Panc1 (cell line): Measurements from ENCODE around the gene KRT73. TPM values are rescaled to one million over a fixed set of nuclear protein-coding genes. Genes with fewer than 3 reads are reported as not detected.

Experiments
- ATAC-seq: fragments of 200-7000 bp; cut with Tn5 transposase; 2 replicates; pipeline ENCODE4 v1.9.1; 2020; ENCODE audit warnings: mild to moderate bottlenecking, moderate library complexity
- BruUV-seq: library from RNA; stranded (reverse); fragments of 400-500 nt; replicated peaks from 2 replicates; lab custom pipeline; 2021; lab: Mats Ljungman, UMichigan
- CTCF ChIA-PET: fragments of 300-600 bp; sonication (Branson Sonifier 250); formaldehyde crosslinking; loops from one replicate; lab custom pipeline; 2022; ENCODE audit warnings: antibody characterized with exemption; lab: Charles Lee
- POLR2A ChIA-PET: fragments of 300-600 bp; sonication (Branson Sonifier 250); formaldehyde crosslinking; loops from one replicate; lab custom pipeline; 2022; ENCODE audit warnings: antibody characterized with exemption; lab: Charles Lee
- DNase-seq: peaks from one replicate; pipeline ENCODE4 v3.0.0-alpha.2; 2010; ENCODE audit warnings: low read depth, low spot score
- H3K27ac ChIP-seq: 2 replicates; pipeline ENCODE4 v1.5.1; 2011; ENCODE audit warnings: mild to moderate bottlenecking, low read length, inconsistent platforms
- H3K27me3 ChIP-seq: fragments of 200-500 bp; sonication (Bioruptor generic); 2 replicates; pipeline ENCODE4 v1.6.0; 2014; ENCODE audit warnings: low read length, inconsistent platforms; ENCODE audit not compliant: control insufficient read depth, insufficient read depth
- H3K36me3 ChIP-seq: fragments of 200-500 bp; sonication (Bioruptor generic); 2 replicates; pipeline ENCODE4 v1.5.1; 2014; ENCODE audit warnings: inconsistent platforms, mild to moderate bottlenecking, low read length, moderate library complexity; ENCODE audit not compliant: control insufficient read depth, insufficient read depth
- H3K4me1 ChIP-seq: 2 replicates; pipeline ENCODE4 v1.5.1; 2011; ENCODE audit warnings: inconsistent platforms, mild to moderate bottlenecking, low read length, moderate library complexity; ENCODE audit not compliant: control insufficient read depth, insufficient read depth
- H3K4me3 ChIP-seq, 2 experiments: 2 replicates each; pipeline ENCODE4 v1.5.1; 2011 to 2012; ENCODE audit warnings: low read depth in 2 of 2, low read length in 2 of 2, mild to moderate bottlenecking in 2 of 2, inconsistent platforms in 1 of 2, moderate library complexity in 1 of 2
- H3K9me3 ChIP-seq: fragments of 200-500 bp; sonication (Bioruptor generic); 2 replicates; pipeline ENCODE4 v1.5.1; 2014; ENCODE audit warnings: low read depth, mild to moderate bottlenecking, inconsistent platforms, low read length, moderate library complexity; ENCODE audit not compliant: control insufficient read depth, insufficient read depth
- CTCF ChIP-seq: fragments of 450-650 bp; IDR thresholded peaks from 2 replicates; pipeline ENCODE4 v1.5.1; 2017; ENCODE audit warnings: mild to moderate bottlenecking
- POLR2AphosphoS5 ChIP-seq: IDR thresholded peaks from 2 replicates; pipeline ENCODE4 v1.6.1; 2012; ENCODE audit warnings: mild to moderate bottlenecking, low read depth, low read length, moderate library complexity
- REST ChIP-seq, 2 experiments: IDR thresholded peaks; 2 replicates each; pipeline ENCODE4 v1.6.1; 2011 to 2012; ENCODE audit warnings: low read depth in 2 of 2, control low read depth in 1 of 2, low read length in 1 of 2, mild to moderate bottlenecking in 1 of 2, moderate library complexity in 1 of 2; ENCODE audit not compliant: insufficient read depth in 1 of 2
- SIN3A ChIP-seq: IDR thresholded peaks from 2 replicates; pipeline ENCODE4 v1.6.1; 2012; ENCODE audit warnings: low read depth, mild to moderate bottlenecking, low read length, moderate library complexity, borderline replicate concordance; ENCODE audit not compliant: insufficient read depth
- TCF7L2 ChIP-seq: IDR thresholded peaks from 2 replicates; pipeline ENCODE4 v1.6.1; 2011; ENCODE audit warnings: mild to moderate bottlenecking, low read depth, low read length, inconsistent platforms
- in situ Hi-C: cut with HindIII; loops from 2 replicates; pipeline ENCODE4 v1.10.0; 2016; ENCODE audit warnings: low sequenced_read_pairs, low pct_unique_long_range_greater_than_20kb
- intact Hi-C: fragments of 100-400 bp; cut with micrococcal nuclease; formaldehyde crosslinking; loops from one replicate; pipeline ENCODE4 v1.10.0; 2022; ENCODE audit not compliant: unreplicated experiment
- total RNA-seq: library from RNA; stranded (reverse); gene quantifications from one replicate; pipeline ENCODE4 v1.2.1, GENCODE V29; 2021; ENCODE audit not compliant: unreplicated experiment

Gene KRT73
- total RNA-seq, 1 experiment from 2014 or later: not detected

- Histone ChIP-seq H3K36me3 (no peaks in the 10 kb centered on the region; the same call in 1 of the 2 replicates), H3K4me1 (no peaks in the 10 kb centered on the region), H3K27ac (no peak overlapping the region), H3K4me3 (no peak overlapping the region), H3K27me3 (peaks cover 18% of the 10 kb centered on the region), H3K9me3 (no peaks in the 10 kb centered on the region)
- ATAC-seq (no peak), DNase-seq (no peak)
- intact Hi-C loops (no loop called here), in situ Hi-C loops (no loop called here)
- POLR2A ChIA-PET: no interaction called here
- TF ChIP-seq REST (IDR thresholded peaks at IDR 0.05; ENCODE audit: insufficient read depth in 1 of 2, low read depth in 2 of 2, low read length in 1 of 2) (no peak), POLR2AphosphoS5 (no peak), TCF7L2 (no peak), SIN3A (no peak), CTCF (no peak)
- CTCF ChIA-PET: no interaction called here
- no TSS peak for BruUV-seq
Observed at GRCh38 chr12:52643233-52644077, 25.1 kb upstream of the KRT73 start.

- Histone ChIP-seq H3K4me3 (no peak overlapping the region), H3K9me3 (no peaks in the 10 kb centered on the region), H3K36me3 (no peaks in the 10 kb centered on the region; the same call in 1 of the 2 replicates), H3K27ac (no peak overlapping the region), H3K27me3 (peaks cover 18% of the 10 kb centered on the region), H3K4me1 (no peaks in the 10 kb centered on the region)
- in situ Hi-C loops: no loop called here
- CTCF ChIA-PET: no interaction called here
- intact Hi-C loops: no loop called here
- ATAC-seq: no peak
- TF ChIP-seq POLR2AphosphoS5: no peak
- TF ChIP-seq CTCF: no peak
- no peak for TF ChIP-seq SIN3A
- BruUV-seq: no TSS peak
- POLR2A ChIA-PET: no interaction called here
- no peak for DNase-seq
Observed at GRCh38 chr12:52641468-52641867, 23.1 kb upstream of the KRT73 start.
